HUES48 (cell line): Measurements from ENCODE around the gene MEAK7.

ENCODE experiments used
- H3K27ac ChIP-seq: one replicate; pipeline ENCODE4 v1.7.0; 2013; ENCODE audit warnings: low read depth, low read length, inconsistent platforms
- H3K27me3 ChIP-seq: 2 replicates; pipeline ENCODE4 v1.6.1; 2013; ENCODE audit warnings: mild to moderate bottlenecking, low read length; ENCODE audit not compliant: control insufficient read depth, insufficient read depth
- H3K36me3 ChIP-seq: 2 replicates; pipeline ENCODE4 v1.6.1; 2013; ENCODE audit warnings: low read length; ENCODE audit not compliant: control insufficient read depth, insufficient read depth
- H3K4me1 ChIP-seq: 2 replicates; pipeline ENCODE4 v1.6.1; 2013; ENCODE audit warnings: mild to moderate bottlenecking, low read length; ENCODE audit not compliant: control insufficient read depth, insufficient read depth
- H3K4me3 ChIP-seq: 2 replicates; pipeline ENCODE4 v1.5.1; 2013; ENCODE audit warnings: mild to moderate bottlenecking, low read depth, low read length
- H3K9ac ChIP-seq: 2 replicates; pipeline ENCODE4 v1.6.1; 2013; ENCODE audit warnings: mild to moderate bottlenecking, low read depth, low read length, moderate library complexity
- H3K9me3 ChIP-seq: 2 replicates; pipeline ENCODE4 v1.6.1; 2013; ENCODE audit warnings: low read length; ENCODE audit not compliant: control insufficient read depth, insufficient read depth

Gene MEAK7

GRCh38 chr16:84478172-84478947 lies 26.1 kb downstream of the MEAK7 start:
- peaks cover 14% of the 10 kb centered on the region; the same call in 1 of the 2 replicates for H3K36me3 ChIP-seq
- H3K27me3 ChIP-seq = no peaks in the 10 kb centered on the region
- H3K27ac ChIP-seq = no peak overlapping the region
- peaks cover 3% of the 10 kb centered on the region; the same call in 1 of the 2 replicates for H3K9me3 ChIP-seq
- H3K9ac ChIP-seq = no peak overlapping the region
- H3K4me1 ChIP-seq = no peaks in the 10 kb centered on the region
- no peak overlapping the region for H3K4me3 ChIP-seq

- Histone ChIP-seq H3K9ac (no peak overlapping the region), H3K27ac (no peak overlapping the region), H3K9me3 (peaks cover 3% of the 10 kb centered on the region; the same call in 1 of the 2 replicates), H3K27me3 (no peaks in the 10 kb centered on the region), H3K4me3 (no peak overlapping the region), H3K4me1 (no peaks in the 10 kb centered on the region), H3K36me3 (peaks cover 9% of the 10 kb centered on the region; the same call in 1 of the 2 replicates)
Observed at GRCh38 chr16:84477661-84478060, 26.8 kb downstream of the MEAK7 start.

- Histone ChIP-seq H3K4me1 (no peaks in the 10 kb centered on the region), H3K36me3 (peaks cover 6% of the 10 kb centered on the region; the same call in 1 of the 2 replicates), H3K9ac (no peak overlapping the region), H3K4me3 (no peak overlapping the region), H3K27me3 (no peaks in the 10 kb centered on the region), H3K9me3 (peaks cover 3% of the 10 kb centered on the region; the same call in 1 of the 2 replicates), H3K27ac (no peak overlapping the region)
Observed at GRCh38 chr16:84476401-84476800, 28.1 kb downstream of the MEAK7 start.

- Histone ChIP-seq H3K4me3 (no peak overlapping the region), H3K27me3 (no peaks in the 10 kb centered on the region), H3K27ac (no peak overlapping the region), H3K36me3 (peaks cover 6% of the 10 kb centered on the region; the same call in 1 of the 2 replicates), H3K9ac (no peak overlapping the region), H3K4me1 (no peaks in the 10 kb centered on the region), H3K9me3 (peaks cover 3% of the 10 kb centered on the region; the same call in 1 of the 2 replicates)
Observed at GRCh38 chr16:84475643-84476240, 28.7 kb downstream of the MEAK7 start.

GRCh38 chr16:84471966-84472365 lies 32.5 kb downstream of the MEAK7 start:
- peaks cover 2% of the 10 kb centered on the region; the same call in 1 of the 2 replicates for H3K36me3 ChIP-seq
- H3K4me1 ChIP-seq = no peaks in the 10 kb centered on the region
- H3K9ac ChIP-seq = no peak overlapping the region
- no peak overlapping the region for H3K27ac ChIP-seq
- H3K4me3 ChIP-seq = no peak overlapping the region
- peaks cover 8% of the 10 kb centered on the region for H3K9me3 ChIP-seq
- no peaks in the 10 kb centered on the region for H3K27me3 ChIP-seq

GRCh38 chr16:84471316-84471715 lies 33.1 kb downstream of the MEAK7 start:
- Histone ChIP-seq H3K4me1 (no peaks in the 10 kb centered on the region), H3K4me3 (no peak overlapping the region), H3K27ac (no peak overlapping the region), H3K27me3 (no peaks in the 10 kb centered on the region), H3K9me3 (peaks cover 8% of the 10 kb centered on the region), H3K36me3 (peaks cover 2% of the 10 kb centered on the region; the same call in 1 of the 2 replicates), H3K9ac (no peak overlapping the region)

GRCh38 chr16:84467709-84468108 lies 36.8 kb downstream of the MEAK7 start:
- H3K27me3 ChIP-seq = no peaks in the 10 kb centered on the region
- H3K9me3 ChIP-seq = peaks cover 5% of the 10 kb centered on the region; the same call in 1 of the 2 replicates
- no peak overlapping the region for H3K9ac ChIP-seq
- no peak overlapping the region for H3K4me3 ChIP-seq
- H3K36me3 ChIP-seq = peaks cover 2% of the 10 kb centered on the region; the same call in 1 of the 2 replicates
- no peaks in the 10 kb centered on the region for H3K4me1 ChIP-seq
- no peak overlapping the region for H3K27ac ChIP-seq

- Histone ChIP-seq H3K36me3 (peaks cover 2% of the 10 kb centered on the region; the same call in 1 of the 2 replicates), H3K27me3 (no peaks in the 10 kb centered on the region), H3K4me3 (no peak overlapping the region), H3K27ac (no peak overlapping the region), H3K9ac (no peak overlapping the region), H3K9me3 (peaks cover 5% of the 10 kb centered on the region; the same call in 1 of the 2 replicates), H3K4me1 (no peaks in the 10 kb centered on the region)
Observed at GRCh38 chr16:84467256-84467655, 37.2 kb downstream of the MEAK7 start.

GRCh38 chr16:84466692-84467091 lies 37.8 kb downstream of the MEAK7 start:
- Histone ChIP-seq H3K9ac (no peak overlapping the region), H3K4me3 (no peak overlapping the region), H3K27ac (no peak overlapping the region), H3K27me3 (no peaks in the 10 kb centered on the region), H3K9me3 (peaks cover 5% of the 10 kb centered on the region; the same call in 1 of the 2 replicates), H3K4me1 (no peaks in the 10 kb centered on the region), H3K36me3 (peaks cover 2% of the 10 kb centered on the region; the same call in 1 of the 2 replicates)

GRCh38 chr16:84465154-84465553 lies 39.3 kb downstream of the MEAK7 start:
- Histone ChIP-seq H3K27me3 (no peaks in the 10 kb centered on the region), H3K27ac (no peak overlapping the region), H3K4me3 (no peak overlapping the region), H3K36me3 (peaks cover 2% of the 10 kb centered on the region; the same call in 1 of the 2 replicates), H3K9me3 (peaks cover 5% of the 10 kb centered on the region; the same call in 1 of the 2 replicates), H3K4me1 (no peaks in the 10 kb centered on the region), H3K9ac (no peak overlapping the region)

GRCh38 chr16:84464116-84464515 lies 40.3 kb downstream of the MEAK7 start:
- Histone ChIP-seq H3K27me3 (no peaks in the 10 kb centered on the region), H3K9me3 (peaks cover 5% of the 10 kb centered on the region; the same call in 1 of the 2 replicates), H3K4me3 (no peak overlapping the region), H3K9ac (no peak overlapping the region), H3K36me3 (peaks cover 2% of the 10 kb centered on the region; the same call in 1 of the 2 replicates), H3K27ac (no peak overlapping the region), H3K4me1 (no peaks in the 10 kb centered on the region)
